A673 (cell line): ENCODE results near the gene SLMAP.

Experiments used
- EZH2 ChIP-seq: fragments of 200-600 bp; sonication (generic); IDR thresholded peaks from 2 replicates; pipeline ENCODE4 v1.6.1; 2017; ENCODE audit warnings: borderline replicate concordance, low read depth, mild to moderate bottlenecking, mixed read lengths, antibody characterized with exemption, low read length; ENCODE audit not compliant: poor library complexity, severe bottlenecking
- TF ChIP-seq, protein P1 (sequence below): fragments of 300-800, 200-600 bp; sonication (generic); conservative IDR thresholded peaks from 2 replicates; pipeline ENCODE4 v1.5.1; 2017; ENCODE audit warnings: low read depth, mild to moderate bottlenecking, antibody characterized with exemption, low read length, moderate library complexity, mixed read lengths

DNA sequence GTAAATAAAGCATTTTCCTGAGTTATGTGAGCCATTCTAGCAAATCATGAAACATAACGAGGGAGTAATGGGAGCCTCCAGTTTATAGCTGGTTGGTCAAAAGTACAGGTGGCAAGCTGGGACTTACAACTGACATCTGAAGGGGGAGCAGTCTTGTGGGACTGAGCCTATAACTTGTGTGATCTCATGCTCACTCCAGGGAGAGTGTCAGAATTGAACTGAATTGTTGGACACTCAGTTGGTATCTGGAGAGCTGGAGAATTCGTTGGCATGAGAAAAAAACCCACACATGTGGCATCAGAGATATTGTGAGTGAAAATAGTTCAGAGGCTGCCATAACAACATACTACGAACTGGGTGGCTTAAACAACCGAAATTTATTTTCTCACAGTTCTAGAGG lies 40.4 kb upstream of the SLMAP start:
- TF ChIP-seq, protein P1, sequence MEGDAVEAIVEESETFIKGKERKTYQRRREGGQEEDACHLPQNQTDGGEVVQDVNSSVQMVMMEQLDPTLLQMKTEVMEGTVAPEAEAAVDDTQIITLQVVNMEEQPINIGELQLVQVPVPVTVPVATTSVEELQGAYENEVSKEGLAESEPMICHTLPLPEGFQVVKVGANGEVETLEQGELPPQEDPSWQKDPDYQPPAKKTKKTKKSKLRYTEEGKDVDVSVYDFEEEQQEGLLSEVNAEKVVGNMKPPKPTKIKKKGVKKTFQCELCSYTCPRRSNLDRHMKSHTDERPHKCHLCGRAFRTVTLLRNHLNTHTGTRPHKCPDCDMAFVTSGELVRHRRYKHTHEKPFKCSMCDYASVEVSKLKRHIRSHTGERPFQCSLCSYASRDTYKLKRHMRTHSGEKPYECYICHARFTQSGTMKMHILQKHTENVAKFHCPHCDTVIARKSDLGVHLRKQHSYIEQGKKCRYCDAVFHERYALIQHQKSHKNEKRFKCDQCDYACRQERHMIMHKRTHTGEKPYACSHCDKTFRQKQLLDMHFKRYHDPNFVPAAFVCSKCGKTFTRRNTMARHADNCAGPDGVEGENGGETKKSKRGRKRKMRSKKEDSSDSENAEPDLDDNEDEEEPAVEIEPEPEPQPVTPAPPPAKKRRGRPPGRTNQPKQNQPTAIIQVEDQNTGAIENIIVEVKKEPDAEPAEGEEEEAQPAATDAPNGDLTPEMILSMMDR, result no peak
- TF ChIP-seq EZH2, result no peak
